Measurements from ENCODE around the gene YIPF1.

YIPF1 gene

GRCh38 chr1:53889304-53890298 lies at the start of gene YIPF1:
TSS of gene YIPF1 (minus strand) at chr1:53889797. CDS start at chr1:53888937, 860 bp downstream.
- peak; percentile 86 for DNase-seq (ENCODE audit: low read depth)

GRCh38 chr1:53938136-53938830 lies 48.7 kb upstream of the YIPF1 start:
- DNase-seq (ENCODE audit: low read depth): peak; percentile 63

GRCh38 chr1:53936430-53936829 lies 46.8 kb upstream of the YIPF1 start:
- no peak for DNase-seq (ENCODE audit: low read depth)

GRCh38 chr1:53934170-53934765 lies 44.7 kb upstream of the YIPF1 start:
- no peak for DNase-seq (ENCODE audit: low read depth)

GRCh38 chr1:53931523-53931922 lies 41.9 kb upstream of the YIPF1 start:
- DNase-seq (ENCODE audit: low read depth): no peak

GRCh38 chr1:53930932-53931331 lies 41.3 kb upstream of the YIPF1 start:
- no peak for DNase-seq (ENCODE audit: low read depth)

GRCh38 chr1:53929246-53929960 lies 39.8 kb upstream of the YIPF1 start:
- DNase-seq (ENCODE audit: low read depth): no peak

- DNase-seq (ENCODE audit: low read depth): no peak
Observed at GRCh38 chr1:53927376-53927881, 37.8 kb upstream of the YIPF1 start.

GRCh38 chr1:53919675-53920066 lies 30.1 kb upstream of the YIPF1 start:
- peak; percentile 22 for DNase-seq (ENCODE audit: low read depth)

- DNase-seq (ENCODE audit: low read depth): no peak
Observed at GRCh38 chr1:53918343-53918742, 28.7 kb upstream of the YIPF1 start.

GRCh38 chr1:53913352-53914033 lies 23.9 kb upstream of the YIPF1 start:
- DNase-seq (ENCODE audit: low read depth): peak; percentile 42

GRCh38 chr1:53911442-53911841 lies 21.8 kb upstream of the YIPF1 start:
- DNase-seq (ENCODE audit: low read depth): no peak

GRCh38 chr1:53909946-53910345 lies 20.3 kb upstream of the YIPF1 start:
- DNase-seq (ENCODE audit: low read depth): peak; percentile 79

- DNase-seq (ENCODE audit: low read depth): no peak
Observed at GRCh38 chr1:53906121-53906520, 16.5 kb upstream of the YIPF1 start.

- DNase-seq (ENCODE audit: low read depth): no peak
Observed at GRCh38 chr1:53905509-53905908, 15.9 kb upstream of the YIPF1 start.

GRCh38 chr1:53902235-53903138 lies 12.9 kb upstream of the YIPF1 start:
- DNase-seq (ENCODE audit: low read depth): peak; percentile 24

- DNase-seq (ENCODE audit: low read depth): no peak
Observed at GRCh38 chr1:53899708-53900107, 10.1 kb upstream of the YIPF1 start.

GRCh38 chr1:53899206-53899628 lies 9.6 kb upstream of the YIPF1 start:
- peak; percentile 95 for DNase-seq (ENCODE audit: low read depth)

GRCh38 chr1:53896635-53897229 lies 7.1 kb upstream of the YIPF1 start:
- peak; percentile 80 for DNase-seq (ENCODE audit: low read depth)

- DNase-seq (ENCODE audit: low read depth): no peak
Observed at GRCh38 chr1:53895421-53895820, 5.8 kb upstream of the YIPF1 start.
